H9 (cell line): ENCODE data around the gene TET3. TPM values are rescaled to one million over a fixed set of nuclear protein-coding genes. Genes with fewer than 3 reads are reported as not detected.

Experiments
- DNase-seq: peaks from one replicate; pipeline ENCODE4 v3.0.0-alpha.2; 2017
- H2AFZ ChIP-seq: one replicate; pipeline ENCODE4 v1.6.1; 2013; ENCODE audit warnings: mild to moderate bottlenecking, low read length, control low read depth, moderate library complexity
- H2AK5ac ChIP-seq: 2 replicates; pipeline ENCODE4 v1.6.1; 2013; ENCODE audit warnings: low read length, control low read depth, mixed read lengths; ENCODE audit not compliant: insufficient read length
- H2BK120ac ChIP-seq: one replicate; pipeline ENCODE4 v1.6.1; 2013; ENCODE audit warnings: low read depth, mild to moderate bottlenecking, low read length, control low read depth, inconsistent platforms; ENCODE audit not compliant: poor library complexity, severe bottlenecking
- H2BK12ac ChIP-seq: 2 replicates; pipeline ENCODE4 v1.6.1; 2013; ENCODE audit warnings: low read length, control low read depth, mixed read lengths, low read depth; ENCODE audit not compliant: insufficient read length
- H2BK15ac ChIP-seq: 2 replicates; pipeline ENCODE4 v1.6.1; 2013; ENCODE audit warnings: low read depth, low read length, control low read depth
- H2BK20ac ChIP-seq: one replicate; pipeline ENCODE4 v1.6.1; 2013; ENCODE audit warnings: low read depth, mild to moderate bottlenecking, low read length, control low read depth, inconsistent platforms; ENCODE audit not compliant: poor library complexity, severe bottlenecking
- H2BK5ac ChIP-seq: 2 replicates; pipeline ENCODE4 v1.6.1; 2013; ENCODE audit warnings: low read length, control low read depth, mixed read lengths; ENCODE audit not compliant: insufficient read length
- H3K14ac ChIP-seq: 2 replicates; pipeline ENCODE4 v1.6.1; 2013; ENCODE audit warnings: low read length, control low read depth; ENCODE audit not compliant: insufficient read depth
- H3K18ac ChIP-seq: 2 replicates; pipeline ENCODE4 v1.6.1; 2013; ENCODE audit warnings: low read depth, mild to moderate bottlenecking, mixed read lengths, low read length, control low read depth; ENCODE audit not compliant: insufficient read length
- H3K23ac ChIP-seq: 2 replicates; pipeline ENCODE4 v1.6.1; 2013; ENCODE audit warnings: low read length, control low read depth, mixed read lengths, low read depth; ENCODE audit not compliant: insufficient read length
- H3K23me2 ChIP-seq: 2 replicates; pipeline ENCODE4 v1.6.1; 2013; ENCODE audit warnings: low read depth, mild to moderate bottlenecking, mixed read lengths, low read length, control low read depth; ENCODE audit not compliant: insufficient read length, poor library complexity, severe bottlenecking
- H3K27ac ChIP-seq: 2 replicates; pipeline ENCODE4 v1.5.1; 2013; ENCODE audit warnings: low read length, control low read depth, mixed read lengths, low read depth; ENCODE audit not compliant: insufficient read length
- H3K27me3 ChIP-seq: 2 replicates; pipeline ENCODE4 v1.6.1; 2013; ENCODE audit warnings: low read length, control low read depth, inconsistent platforms; ENCODE audit not compliant: insufficient read depth
- H3K4ac ChIP-seq: 2 replicates; pipeline ENCODE4 v1.6.1; 2013; ENCODE audit warnings: low read depth, mild to moderate bottlenecking, control low read depth, inconsistent platforms, low read length, moderate library complexity
- H3K4me1 ChIP-seq: 2 replicates; pipeline ENCODE4 v1.6.1; 2013; ENCODE audit warnings: low read length, control low read depth, inconsistent platforms; ENCODE audit not compliant: insufficient read depth
- H3K4me2 ChIP-seq: 2 replicates; pipeline ENCODE4 v1.6.1; 2013; ENCODE audit warnings: low read length, control low read depth, mixed read lengths; ENCODE audit not compliant: insufficient read length, insufficient read depth
- H3K56ac ChIP-seq: 2 replicates; pipeline ENCODE4 v1.6.1; 2013; ENCODE audit warnings: low read depth, mild to moderate bottlenecking, mixed read lengths, low read length, control low read depth; ENCODE audit not compliant: insufficient read length
- H3K79me1 ChIP-seq: 2 replicates; pipeline ENCODE4 v1.6.1; 2013; ENCODE audit warnings: low read depth, mild to moderate bottlenecking, moderate library complexity, low read length, control low read depth, inconsistent platforms; ENCODE audit not compliant: insufficient read depth, poor library complexity, severe bottlenecking
- H3K79me2 ChIP-seq: 2 replicates; pipeline ENCODE4 v1.6.1; 2013; ENCODE audit warnings: low read length, control low read depth, inconsistent platforms; ENCODE audit not compliant: insufficient read depth
- H3K9ac ChIP-seq: 2 replicates; pipeline ENCODE4 v1.6.1; 2013; ENCODE audit warnings: low read length, control low read depth, mixed read lengths; ENCODE audit not compliant: insufficient read length; ENCODE audit errors: extremely low read depth
- H3K9me3 ChIP-seq: one replicate; pipeline ENCODE4 v1.6.1; 2013; ENCODE audit warnings: low read depth, low read length, inconsistent platforms; ENCODE audit not compliant: control insufficient read depth
- H3T11ph ChIP-seq: one replicate; pipeline ENCODE4 v1.6.1; 2013; ENCODE audit warnings: mild to moderate bottlenecking, low read length, control low read depth, inconsistent platforms
- H4K20me1 ChIP-seq: one replicate; pipeline ENCODE4 v1.6.1; 2013; ENCODE audit not compliant: control insufficient read depth, insufficient read length, insufficient read depth
- H4K5ac ChIP-seq: 2 replicates; pipeline ENCODE4 v1.6.1; 2013; ENCODE audit warnings: low read depth, mild to moderate bottlenecking, mixed read lengths, low read length, control low read depth; ENCODE audit not compliant: insufficient read length
- H4K8ac ChIP-seq: replicated peaks from 2 replicates; pipeline ENCODE4 v1.6.1; 2013; ENCODE audit warnings: low read length, control low read depth, mixed read lengths, low read depth; ENCODE audit not compliant: insufficient read length
- H4K91ac ChIP-seq: 2 replicates; pipeline ENCODE4 v1.6.1; 2013; ENCODE audit warnings: low read depth, mild to moderate bottlenecking, moderate library complexity, mixed read lengths, low read length, control low read depth; ENCODE audit not compliant: insufficient read length
- H3K27ac Mint-ChIP-seq, 3 experiments: 2 replicates in 2 of 3; 3 replicates in 1 of 3; pipeline ENCODE4 v1.8.0; 2020 to 2021; ENCODE audit warnings: mixed read lengths in 3 of 3, mild to moderate bottlenecking in 1 of 3, moderate library complexity in 1 of 3
- H3K27me3 Mint-ChIP-seq: 2 replicates; pipeline ENCODE4 v1.8.0; 2021; ENCODE audit warnings: low read depth, mild to moderate bottlenecking, moderate library complexity, mixed read lengths
- H3K36me3 Mint-ChIP-seq, 3 experiments: 2 replicates in 2 of 3; 3 replicates in 1 of 3; pipeline ENCODE4 v1.8.0; 2020 to 2021; ENCODE audit warnings: low read depth in 3 of 3, mixed read lengths in 3 of 3; ENCODE audit not compliant: insufficient read depth in 1 of 3
- H3K4me1 Mint-ChIP-seq, 2 experiments: 2 replicates each; pipeline ENCODE4 v1.8.0; 2020; ENCODE audit warnings: mixed read lengths in 2 of 2
- H3K4me3 Mint-ChIP-seq, 2 experiments: 2 replicates in 1 of 2; 3 replicates in 1 of 2; pipeline ENCODE4 v1.8.0; 2020 to 2021; ENCODE audit warnings: mild to moderate bottlenecking in 2 of 2, mixed read lengths in 2 of 2, moderate library complexity in 1 of 2
- H3K9me3 Mint-ChIP-seq, 2 experiments: 2 replicates in 1 of 2; 3 replicates in 1 of 2; pipeline ENCODE4 v1.8.0; 2020; ENCODE audit warnings: mild to moderate bottlenecking in 2 of 2, mixed read lengths in 2 of 2, moderate library complexity in 1 of 2
- total RNA-seq: library from RNA; stranded (reverse); gene quantifications from 2 replicates; pipeline ENCODE4 v1.2.1, GENCODE V29; 2021
- TF ChIP-seq, protein P1 (sequence below): fragments of 200-600 bp; sonication (generic); conservative IDR thresholded peaks from 3 replicates; pipeline ENCODE4 v1.8.0; 2021; ENCODE audit warnings: antibody characterized with exemption, mild to moderate bottlenecking

Gene TET3
- total RNA-seq, 1 experiment from 2014 or later, result 24.7 TPM

DNA sequence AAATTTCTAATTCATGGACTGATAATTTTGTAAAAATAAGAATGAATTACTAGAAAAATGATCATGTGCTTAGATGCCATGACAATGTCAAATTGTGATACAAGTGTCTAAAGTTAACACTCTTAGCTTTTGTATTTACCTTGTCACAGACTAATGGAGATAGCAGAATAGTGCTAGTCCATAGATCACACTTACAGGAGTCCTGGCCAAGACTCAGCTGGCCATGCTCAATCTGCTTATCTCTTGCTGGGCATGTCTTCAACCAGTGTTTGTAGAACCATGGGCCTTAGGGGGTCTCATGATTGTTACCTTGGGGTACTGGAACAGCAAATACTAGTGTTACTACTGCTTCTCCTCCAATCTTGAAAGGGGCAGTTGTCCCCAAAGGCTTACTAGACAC lies 44.0 kb downstream of the TET3 start:
- H4K8ac ChIP-seq, result no peak overlapping the region
- peaks cover 2% of the 10 kb centered on the region; the same call in 1 of the 2 replicates for H3K79me2 ChIP-seq

More for the DNA sequence above, 44.0 kb downstream of the TET3 start:
- Histone ChIP-seq H4K91ac (no peak overlapping the region), H2AFZ (no peak overlapping the region), H2AK5ac (no peak overlapping the region), H2BK5ac (no peak overlapping the region), H3K4me2 (no peak overlapping the region), H3K56ac (no peak overlapping the region), H3K23me2 (no peaks in the 10 kb centered on the region), H2BK120ac (no peak overlapping the region), H2BK12ac (no peak overlapping the region), H3K79me1 (no peaks in the 10 kb centered on the region), H3K4ac (no peak overlapping the region), H3K9me3 (no peaks in the 10 kb centered on the region), H3K23ac (no peak overlapping the region), H3K27me3 (no peaks in the 10 kb centered on the region), H3K4me1 (peaks cover 16% of the 10 kb centered on the region; the same call in 1 of the 2 replicates), H3K14ac (no peak overlapping the region), H3K18ac (no peak overlapping the region), H4K20me1 (peaks cover 3% of the 10 kb centered on the region), H3K27ac (no peak overlapping the region), H3T11ph (no peak overlapping the region), H4K5ac (no peak overlapping the region), H2BK15ac (no peak overlapping the region), H2BK20ac (no peak overlapping the region), H3K9ac (no peak overlapping the region)
- no peaks in the 10 kb centered on the region for H3K27me3 Mint-ChIP-seq
- H3K36me3 Mint-ChIP-seq, result peaks cover 4 to 18% (median 13%) of the 10 kb centered on the region in 3 experiments
- H3K9me3 Mint-ChIP-seq, result peaks cover 8 to 11% of the 10 kb centered on the region in 2 experiments
- TF ChIP-seq, protein P1, sequence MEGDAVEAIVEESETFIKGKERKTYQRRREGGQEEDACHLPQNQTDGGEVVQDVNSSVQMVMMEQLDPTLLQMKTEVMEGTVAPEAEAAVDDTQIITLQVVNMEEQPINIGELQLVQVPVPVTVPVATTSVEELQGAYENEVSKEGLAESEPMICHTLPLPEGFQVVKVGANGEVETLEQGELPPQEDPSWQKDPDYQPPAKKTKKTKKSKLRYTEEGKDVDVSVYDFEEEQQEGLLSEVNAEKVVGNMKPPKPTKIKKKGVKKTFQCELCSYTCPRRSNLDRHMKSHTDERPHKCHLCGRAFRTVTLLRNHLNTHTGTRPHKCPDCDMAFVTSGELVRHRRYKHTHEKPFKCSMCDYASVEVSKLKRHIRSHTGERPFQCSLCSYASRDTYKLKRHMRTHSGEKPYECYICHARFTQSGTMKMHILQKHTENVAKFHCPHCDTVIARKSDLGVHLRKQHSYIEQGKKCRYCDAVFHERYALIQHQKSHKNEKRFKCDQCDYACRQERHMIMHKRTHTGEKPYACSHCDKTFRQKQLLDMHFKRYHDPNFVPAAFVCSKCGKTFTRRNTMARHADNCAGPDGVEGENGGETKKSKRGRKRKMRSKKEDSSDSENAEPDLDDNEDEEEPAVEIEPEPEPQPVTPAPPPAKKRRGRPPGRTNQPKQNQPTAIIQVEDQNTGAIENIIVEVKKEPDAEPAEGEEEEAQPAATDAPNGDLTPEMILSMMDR, result no peak
- no peak overlapping the region for H3K4me3 Mint-ChIP-seq
- no peak overlapping the region for H3K27ac Mint-ChIP-seq
- peaks cover 59 to 69% of the 10 kb centered on the region in 2 experiments for H3K4me1 Mint-ChIP-seq
- DNase-seq, result no peak
